Dedifferentiated amniotic fluid mesenchymal stem cell (primary cell): ENCODE measurements around the gene EVC2.
"Not testable (repeated sequence)": the region's sequence is repeated elsewhere in the genome, so short reads cannot be mapped to it uniquely, and the experiment has no call there.

Source experiments
- DNase-seq: peaks from one replicate; pipeline ENCODE4 v3.0.0-alpha.2; 2016; ENCODE audit errors: extremely low spot score

Gene EVC2

DNA sequence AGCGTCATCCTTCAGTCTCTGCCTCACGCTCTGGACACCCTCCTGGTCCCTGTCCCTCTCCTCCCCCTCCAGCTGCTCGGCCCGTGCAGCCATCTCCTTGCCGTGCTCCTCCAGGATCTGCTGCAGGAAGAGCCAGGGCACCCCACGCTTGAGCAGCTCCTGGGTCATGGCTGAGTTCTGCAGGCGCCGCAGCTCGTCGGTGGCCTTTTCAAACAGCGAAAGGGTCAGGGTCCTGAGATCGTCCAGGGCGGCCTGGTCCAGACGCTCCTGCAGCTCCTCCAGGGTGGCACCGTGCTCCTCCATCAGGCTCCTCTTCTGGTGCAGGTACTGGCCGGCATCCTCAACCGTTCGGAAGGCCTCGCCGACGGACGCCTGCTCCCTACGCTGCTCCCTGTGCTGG lies 85.8 kb downstream of the EVC2 start:
- DNase-seq = no peak

DNA sequence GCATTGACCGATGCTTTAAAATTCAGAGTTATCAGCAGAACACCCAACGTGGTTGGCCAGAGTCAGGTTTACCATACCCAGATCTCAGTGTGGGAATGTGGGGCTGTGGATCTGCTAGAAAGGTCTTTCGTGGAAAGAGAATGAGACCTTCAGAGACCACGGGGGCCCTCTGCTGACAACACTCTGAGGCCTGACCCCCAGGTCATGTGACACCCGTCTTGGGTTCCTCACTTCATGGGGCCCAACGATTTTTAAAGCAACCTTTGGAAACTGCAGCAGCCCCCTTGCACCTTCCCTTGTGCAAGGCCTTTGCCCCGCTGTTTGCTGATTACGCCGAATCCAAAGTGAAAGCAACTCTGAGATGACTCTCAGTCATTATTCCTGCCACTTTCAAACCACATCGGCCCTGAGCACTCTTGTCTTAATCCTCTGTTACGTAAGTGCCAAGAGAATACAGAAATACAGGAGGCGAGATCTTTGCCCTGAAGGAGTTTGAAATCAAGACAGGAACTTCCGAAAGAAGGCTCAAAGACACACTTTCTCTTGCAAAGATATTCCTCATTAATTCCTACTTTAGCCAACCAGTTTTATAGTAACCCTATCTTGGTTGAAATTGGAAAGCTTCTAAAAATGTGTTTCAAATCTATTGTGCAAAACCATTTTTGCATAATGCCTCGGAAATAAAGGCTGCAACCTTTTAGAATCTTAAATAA lies 88.3 kb downstream of the EVC2 start:
- no peak for DNase-seq

DNA sequence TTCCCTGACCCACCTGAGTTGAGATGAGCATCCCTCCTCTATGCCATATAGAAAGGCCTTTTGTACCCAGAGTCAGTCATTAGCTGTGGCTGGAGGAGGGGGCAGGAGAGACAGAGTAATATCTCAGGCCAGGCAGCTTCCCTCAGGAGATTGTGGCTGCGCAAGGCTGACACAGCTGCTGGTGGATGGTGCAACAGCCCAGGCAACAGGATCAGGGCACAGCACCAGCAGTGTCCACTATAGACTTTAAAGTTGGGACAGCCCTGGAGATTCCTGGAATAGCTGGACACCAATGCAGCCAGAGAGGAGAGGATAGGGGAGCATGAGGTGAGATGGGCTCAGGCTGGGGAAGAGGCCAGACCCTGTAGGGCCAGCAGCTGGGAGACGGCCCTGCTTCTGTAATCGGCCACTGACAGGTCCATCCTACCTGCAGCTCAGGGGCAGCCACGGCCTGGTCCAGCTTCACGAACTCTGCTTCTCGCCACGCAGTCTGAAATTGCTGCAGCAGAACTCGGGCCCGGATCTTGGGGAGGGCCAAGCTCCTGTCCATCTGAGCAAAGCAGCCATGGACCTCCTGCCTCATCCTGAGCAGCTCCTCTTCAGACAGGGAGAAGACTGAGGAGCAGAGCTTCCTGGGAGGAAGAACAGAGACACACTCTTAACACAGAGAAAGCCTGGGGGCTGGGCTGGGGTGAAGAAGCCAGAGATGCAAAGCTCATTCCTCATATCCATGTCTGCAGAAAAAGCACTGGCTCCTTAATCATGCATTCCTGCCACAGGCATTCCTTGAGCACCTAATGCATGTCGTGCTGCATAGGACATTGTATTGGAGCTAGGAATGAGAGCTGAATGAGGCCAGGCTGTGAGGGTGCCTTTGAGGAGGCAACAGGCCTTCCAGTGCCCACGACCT lies 90.1 kb downstream of the EVC2 start:
- no peak for DNase-seq

DNA sequence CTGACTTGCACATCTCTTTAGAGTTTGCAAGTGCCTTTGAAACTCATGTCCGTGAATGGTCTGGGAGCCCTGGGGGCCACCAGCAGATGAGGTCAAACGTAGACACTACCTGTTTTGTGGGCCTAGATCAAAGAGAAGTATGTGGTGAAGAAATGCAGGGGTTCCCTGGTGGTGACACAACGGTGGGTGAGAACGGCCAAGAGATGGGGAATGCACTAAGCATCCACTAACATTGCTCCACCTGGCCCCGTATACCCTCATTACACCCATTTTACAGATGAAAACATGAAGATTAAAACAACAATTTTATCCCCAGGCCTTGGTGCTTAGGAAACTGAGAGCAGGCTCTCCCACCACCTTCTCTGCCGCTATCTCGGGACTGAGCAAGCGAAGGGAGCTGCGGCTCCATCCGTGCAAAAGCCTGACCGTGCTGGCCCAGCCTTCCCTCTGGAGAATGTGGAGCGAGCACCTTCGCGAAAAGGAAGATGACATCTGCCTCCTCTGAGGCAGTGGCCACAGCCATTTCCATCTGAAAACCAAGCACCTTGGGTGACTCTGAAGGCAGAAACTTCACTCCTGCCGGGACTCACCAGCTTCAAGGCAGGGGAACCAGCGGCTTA lies 91.9 kb downstream of the EVC2 start:
- DNase-seq = no peak

DNA sequence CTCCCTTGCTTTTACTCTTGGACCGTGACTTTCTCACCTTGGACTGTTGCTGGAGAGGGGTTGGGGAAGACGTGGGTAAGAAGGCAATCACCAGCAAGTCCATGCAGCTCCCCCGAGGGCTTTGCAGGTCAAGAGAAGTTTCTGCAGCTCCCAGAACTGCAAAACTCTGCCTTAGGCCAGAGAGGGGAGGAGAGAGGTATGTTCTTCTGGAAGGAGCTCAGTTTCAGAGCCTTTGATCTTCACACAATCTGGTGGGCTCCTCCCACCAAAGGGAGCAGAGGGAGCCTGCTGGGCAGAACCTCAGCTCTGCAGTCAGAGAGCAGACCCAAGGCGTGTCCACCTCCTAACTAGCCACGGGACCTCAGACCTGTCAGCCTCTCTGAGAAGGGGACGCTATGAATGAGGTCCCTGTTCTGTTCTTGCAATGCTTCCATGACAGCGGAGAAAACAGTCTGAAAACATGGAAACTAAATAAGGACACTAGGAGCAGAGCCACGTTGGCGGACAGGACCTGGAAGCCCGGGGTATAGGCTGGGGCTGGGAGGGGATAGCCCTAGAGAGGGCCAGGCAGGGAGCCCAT lies 92.8 kb downstream of the EVC2 start:
- DNase-seq = no peak

DNA sequence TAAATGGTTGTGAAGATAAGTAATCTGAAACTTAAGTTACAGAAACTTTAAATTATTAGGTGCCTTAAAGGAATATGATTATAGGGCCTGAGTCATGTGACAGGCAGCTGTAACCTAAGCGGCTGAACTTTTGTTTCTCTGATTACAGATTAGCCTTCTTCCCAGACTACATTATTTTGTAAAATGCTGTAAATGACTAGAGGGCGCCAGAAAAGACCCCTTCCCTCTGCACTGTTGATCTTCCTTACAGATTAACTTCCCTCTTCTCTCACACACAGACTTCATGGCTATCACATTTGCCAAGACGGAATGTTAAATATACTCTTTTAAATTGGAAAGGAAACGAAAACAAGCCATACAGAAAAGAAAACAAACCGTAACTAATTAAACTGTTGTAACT lies 96.6 kb downstream of the EVC2 start:
- DNase-seq = no peak

DNA sequence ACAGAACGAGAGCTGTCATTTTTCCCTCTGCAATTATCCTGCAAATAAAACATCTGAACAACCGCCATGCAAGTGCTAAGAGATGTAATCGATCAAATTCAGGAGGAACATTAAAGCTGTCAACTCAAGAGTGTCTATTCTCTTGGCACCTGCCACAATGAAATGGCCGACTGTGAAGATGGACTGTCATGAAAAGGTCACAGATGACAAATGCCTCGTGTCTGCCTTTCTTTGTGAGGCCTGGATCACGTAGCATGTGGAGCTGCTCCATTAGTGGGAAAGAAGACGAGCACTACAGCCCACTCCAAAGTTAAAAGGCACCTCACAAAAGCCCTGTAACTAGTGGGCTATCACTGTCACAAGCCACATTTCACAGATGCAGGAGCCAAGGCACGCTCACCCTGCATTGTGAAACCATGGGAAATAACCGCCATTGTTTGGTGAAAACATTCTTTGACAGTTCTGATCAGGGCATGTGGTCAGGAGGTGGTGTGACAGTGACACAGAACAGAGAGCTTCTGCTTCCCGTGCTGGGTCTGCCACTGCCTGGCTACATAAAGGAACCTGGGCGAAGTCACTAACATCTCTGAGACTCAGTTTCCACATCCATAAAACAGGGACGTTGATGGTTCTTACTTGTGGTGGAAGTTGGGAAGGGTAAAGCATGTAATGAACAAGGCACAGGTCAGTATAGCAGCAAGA lies 98.9 kb downstream of the EVC2 start:
- no peak for DNase-seq

DNA sequence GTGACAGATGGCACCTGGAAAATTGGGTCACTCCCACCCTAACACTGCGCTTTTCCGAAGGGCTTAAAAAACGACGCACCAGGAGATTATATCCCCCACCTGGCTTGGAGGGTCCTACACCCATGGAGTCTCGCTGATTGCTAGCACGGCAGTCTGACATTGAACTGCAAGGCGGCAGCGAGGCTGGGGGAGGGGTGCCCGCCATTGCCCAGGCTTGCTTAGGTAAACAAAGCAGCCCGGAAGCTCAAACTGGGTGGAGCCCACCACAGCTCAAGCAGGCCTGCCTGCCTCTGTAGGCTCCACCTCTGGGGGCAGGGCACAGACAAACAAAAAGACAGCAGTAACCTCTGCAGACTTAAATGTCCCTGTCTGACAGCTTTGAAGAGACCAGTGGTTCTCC lies 114.5 kb downstream of the EVC2 start:
- DNase-seq = not testable (repeated sequence)

DNA sequence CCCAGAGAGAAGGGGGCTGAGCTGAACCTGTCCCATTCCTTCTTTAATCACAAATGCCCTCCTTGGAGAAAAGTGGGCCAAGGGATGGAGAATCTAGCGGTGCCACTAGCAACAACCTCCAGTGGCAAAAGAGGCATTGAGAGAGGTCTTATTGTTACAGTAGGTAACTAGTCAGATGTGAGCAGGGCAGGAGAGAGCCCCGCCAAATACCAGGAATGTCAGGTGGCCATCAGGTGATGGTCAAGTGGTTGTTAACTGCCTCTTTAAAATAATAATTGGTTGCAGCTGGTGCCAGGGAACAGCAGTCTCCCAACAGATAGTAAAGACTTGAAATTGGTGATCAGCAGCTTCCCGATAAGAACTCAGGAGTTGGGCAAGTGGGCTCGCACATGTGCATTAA lies 116.1 kb downstream of the EVC2 start:
- no peak for DNase-seq

DNA sequence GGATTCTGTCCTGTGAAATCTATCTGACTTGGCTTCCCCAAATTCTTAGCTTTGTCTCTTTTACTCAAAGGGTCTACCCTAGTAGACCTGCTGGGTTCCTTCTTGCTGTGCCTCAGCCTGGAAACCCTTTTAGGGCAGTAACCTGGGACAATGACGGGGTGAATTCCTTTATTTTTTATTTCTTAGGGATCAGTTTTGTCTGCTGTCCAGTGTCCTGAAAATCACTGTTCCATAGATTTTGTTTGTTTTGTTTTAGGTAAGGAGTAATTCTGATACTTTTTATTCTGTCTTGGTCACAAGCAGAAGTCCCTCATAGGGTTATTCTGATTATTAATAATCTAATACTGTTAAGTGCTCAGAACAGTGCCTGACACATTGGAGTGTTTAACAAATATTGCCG lies 118.9 kb downstream of the EVC2 start:
- no peak for DNase-seq

DNA sequence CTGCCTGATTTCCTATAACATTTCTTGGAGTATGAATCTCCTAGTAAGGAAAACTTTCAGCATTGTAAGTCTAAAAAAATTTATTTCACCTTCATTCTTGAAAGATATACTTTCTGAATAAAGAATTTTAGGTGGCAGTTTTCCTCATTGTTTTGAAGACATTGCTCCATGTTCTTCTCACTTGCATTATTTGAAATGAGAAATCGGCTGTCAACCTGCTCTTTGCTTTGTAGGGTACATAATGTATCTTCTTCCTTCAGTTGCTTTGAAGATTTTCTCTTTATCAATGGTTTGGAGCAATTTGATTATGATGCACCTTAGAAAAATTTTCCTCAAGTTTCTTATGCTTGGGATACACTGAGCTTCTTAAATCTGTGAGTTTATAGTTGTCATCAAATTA lies 120.3 kb downstream of the EVC2 start:
- DNase-seq = no peak

DNA sequence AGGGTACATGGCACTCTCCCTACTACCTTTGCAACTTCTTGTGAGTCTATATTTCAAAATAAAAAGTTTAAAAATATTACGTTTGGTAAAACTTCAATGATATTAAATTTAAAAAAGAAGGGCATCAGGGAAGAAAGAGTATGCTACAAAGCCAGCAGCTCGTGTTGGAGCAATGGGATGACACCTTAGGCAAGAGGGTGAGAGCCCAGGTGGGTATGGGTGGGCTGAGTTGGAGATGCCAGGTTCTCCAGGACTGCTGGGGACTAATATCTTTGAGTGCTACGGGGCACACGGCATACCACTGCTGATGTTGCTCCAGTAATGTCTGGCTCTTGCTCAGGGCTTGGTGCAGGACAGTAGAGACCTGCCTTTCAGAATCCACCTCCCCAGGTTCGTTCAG lies 132.4 kb downstream of the EVC2 start:
- no peak for DNase-seq

DNA sequence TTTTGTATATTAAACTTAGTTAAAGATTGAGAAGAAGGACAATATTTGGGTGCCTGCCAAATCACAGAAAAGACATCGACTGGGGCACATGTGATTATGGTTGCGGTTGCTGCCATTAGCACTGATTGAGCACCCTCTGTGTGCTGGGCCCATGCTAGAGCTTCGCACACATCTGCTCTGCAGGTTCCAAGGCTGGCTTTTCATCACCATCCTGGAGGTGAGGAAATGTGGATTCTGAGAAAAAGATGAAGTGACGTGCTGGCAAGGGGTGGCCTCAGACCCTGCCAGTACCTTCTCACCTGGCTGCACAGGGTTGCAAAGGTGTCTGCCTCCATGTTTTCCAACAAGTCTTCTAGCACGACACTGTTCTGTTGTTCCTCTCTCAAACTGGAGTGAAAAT lies 134.0 kb downstream of the EVC2 start:
- no peak for DNase-seq

DNA sequence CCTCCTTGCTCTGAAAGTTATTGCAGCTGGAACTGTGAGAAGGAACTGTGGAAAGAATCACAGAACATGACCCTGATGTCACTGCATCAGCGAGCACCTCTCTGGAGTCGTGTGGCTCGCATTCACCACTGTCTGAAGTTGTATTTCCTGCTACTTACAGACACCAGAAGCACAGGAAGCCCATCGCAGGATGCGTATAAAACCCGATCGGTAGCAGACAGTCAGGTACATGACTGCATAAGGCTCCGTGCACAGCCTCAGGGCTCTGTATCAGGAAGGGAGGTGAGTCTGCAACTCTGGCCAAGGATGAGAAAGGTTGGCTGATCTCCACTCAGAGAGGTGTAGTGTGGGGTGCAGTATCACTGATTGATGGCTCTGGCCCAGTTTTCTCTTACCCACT lies 134.4 kb downstream of the EVC2 start:
- DNase-seq = no peak

DNA sequence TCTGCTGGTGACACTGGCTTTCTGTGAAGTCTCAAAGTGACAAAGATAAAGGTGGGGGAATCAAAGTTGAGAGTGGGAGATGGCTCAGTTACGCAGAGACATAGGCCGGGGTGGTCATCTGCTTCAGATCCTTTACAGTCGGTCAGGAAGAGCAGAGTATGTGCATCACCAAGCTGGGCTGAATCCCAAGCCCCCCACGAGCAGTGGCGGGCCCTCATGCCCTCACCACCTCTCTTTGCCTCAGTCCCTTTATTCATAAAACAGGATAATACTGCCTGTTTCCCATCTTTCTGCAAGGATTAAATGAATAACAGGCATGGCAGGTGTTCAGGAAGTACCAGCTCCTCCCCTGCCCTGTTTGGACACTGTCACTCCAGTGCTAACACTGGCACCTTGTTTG lies 135.6 kb downstream of the EVC2 start:
- DNase-seq = no peak

DNA sequence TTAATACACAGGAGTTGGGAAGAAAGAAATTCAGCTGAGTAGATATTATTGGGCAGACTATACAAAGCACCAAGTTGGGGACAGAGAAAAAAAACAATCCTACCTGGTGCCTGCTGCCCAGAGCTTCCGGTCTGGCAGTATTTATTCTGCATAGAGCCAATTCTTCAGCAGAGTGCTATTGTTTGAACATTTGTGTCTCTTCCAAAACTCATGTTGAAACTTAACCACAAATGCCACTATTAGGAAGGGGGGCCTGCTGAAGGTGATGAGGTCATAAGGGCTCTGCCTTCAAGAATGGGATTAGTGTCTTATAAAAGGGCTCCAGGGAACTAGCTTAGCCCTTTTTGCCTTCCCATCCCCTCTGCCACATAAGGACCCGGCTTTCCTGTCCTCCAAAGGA lies 136.2 kb downstream of the EVC2 start:
- DNase-seq = no peak

DNA sequence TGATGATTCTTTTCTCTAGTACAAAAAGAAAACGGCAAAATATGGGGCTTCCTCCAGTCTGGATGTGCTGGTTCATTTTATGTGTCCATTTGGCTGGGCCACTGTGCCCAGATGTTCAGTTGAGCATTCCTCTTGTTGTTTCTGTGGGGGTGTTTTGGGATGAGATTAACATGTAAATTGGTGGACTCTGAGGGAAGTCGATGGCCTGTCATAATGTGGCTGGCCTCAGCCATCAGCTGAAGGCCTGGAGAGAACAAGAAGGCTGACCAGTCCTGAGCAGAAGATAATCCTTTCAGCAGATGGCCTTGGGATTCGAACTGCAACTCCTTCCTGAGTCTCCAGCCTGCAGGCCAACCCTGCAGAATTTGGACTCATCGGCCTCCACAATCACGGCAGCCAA lies 136.7 kb downstream of the EVC2 start:
- no peak for DNase-seq

DNA sequence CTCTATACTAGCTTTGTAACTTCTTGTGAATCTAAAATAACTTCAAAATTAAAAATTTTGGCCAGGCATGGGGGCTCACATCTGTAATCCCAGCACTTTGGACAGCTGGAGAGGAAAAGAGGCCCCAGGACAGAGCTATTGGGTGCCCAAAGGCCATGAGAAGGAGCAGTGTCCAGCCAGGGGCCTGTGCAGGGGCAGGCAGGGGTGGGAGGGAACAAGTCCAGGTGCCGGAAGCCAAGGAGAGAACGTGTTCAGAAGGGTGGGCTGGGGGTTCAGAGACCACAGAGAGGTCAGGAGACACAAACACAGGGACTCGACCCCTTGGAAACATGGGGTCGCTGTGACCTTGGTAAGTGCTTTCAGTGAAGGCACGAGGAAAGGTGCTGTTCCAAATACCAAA lies 138.9 kb downstream of the EVC2 start:
- DNase-seq = no peak

DNA sequence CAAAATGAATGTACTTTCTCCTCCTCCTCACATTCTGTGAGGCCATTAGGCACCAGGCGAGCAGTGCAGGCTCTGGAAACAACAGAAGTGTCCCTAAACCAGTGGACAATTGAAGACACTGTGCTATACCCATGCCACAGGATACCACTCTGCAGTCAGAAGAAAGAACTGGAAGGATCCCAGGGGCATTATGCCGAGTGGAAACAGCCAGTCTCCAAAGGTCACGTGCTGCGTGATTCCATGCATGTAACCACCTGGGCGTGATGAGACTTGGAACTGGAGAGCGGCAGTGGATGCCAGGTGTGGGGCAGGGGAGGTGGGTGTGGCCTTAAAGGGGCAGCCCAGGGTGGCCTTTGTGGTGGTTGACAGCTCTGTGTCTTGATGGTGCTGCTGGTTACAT lies 139.4 kb downstream of the EVC2 start:
- no peak for DNase-seq

DNA sequence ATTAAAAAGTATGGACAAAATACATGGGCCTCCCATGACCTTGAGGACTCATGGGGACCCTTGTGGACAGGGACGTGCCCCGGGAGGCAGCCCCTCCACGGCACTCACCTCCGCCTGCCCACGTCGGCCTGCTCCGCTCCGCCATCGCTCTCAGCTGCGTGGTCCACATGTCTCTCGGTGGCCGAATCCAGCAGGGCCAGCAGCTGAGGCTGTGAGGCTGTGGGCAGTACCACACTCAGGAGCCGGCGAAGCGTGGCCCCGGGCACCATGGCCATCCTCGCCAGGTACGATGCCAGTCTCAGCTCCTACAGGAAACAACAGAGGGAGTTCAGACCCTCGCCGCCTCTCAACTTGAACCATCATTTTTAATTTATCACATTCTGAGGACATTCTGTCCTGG lies 140.0 kb downstream of the EVC2 start:
- DNase-seq = no peak

DNA sequence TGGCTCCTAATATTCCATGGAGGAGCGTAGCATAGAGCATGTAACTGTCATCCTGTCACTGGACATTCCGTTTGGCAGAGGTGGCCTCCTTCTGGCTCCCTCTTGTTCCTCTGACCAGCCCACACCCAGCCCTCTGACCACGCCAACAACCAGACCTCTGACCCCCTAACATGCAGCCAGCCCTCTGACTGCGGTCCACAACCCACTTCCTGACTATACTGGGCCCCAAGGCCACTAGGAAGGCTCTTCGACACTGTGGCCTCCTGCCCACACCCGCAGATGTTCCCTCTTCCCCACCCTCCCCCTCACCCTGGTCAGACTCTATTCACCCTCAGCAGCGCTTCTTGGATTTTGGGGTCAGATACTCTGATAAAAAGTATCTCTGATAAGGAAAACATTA lies 141.4 kb downstream of the EVC2 start:
- DNase-seq = no peak

DNA sequence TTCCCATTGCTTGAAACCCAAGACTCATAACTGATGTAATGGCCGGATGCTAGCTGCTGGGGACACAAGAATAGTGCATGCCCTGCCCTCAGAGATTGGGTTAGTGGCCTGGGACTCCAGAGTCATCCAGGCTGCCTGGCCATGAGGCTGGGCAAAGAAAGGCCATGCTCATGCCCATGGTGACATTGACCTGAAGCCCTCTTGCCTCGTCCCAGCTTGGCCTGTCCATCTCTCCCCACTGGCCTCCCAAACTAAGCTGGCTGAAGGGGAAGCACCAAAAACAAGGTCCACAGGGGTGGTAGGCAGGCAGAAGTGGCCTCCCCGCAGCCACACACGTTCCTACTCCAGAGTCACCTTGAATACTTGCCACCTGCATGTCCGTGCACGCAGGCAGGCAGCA lies 141.8 kb downstream of the EVC2 start:
- no peak for DNase-seq
